Tibial artery (tissue), 4 donors: Measurements from ENCODE around the gene SRRM3.
"Not testable (repeated sequence)": the region's sequence is repeated elsewhere in the genome, so short reads cannot be mapped to it uniquely, and the experiment has no call there.

Experiments
- DNase-seq, 2 donors: peaks; one replicate each; pipeline ENCODE4 v3.0.0-alpha.2; 2019
- H3K27ac ChIP-seq, 2 donors: fragments of 200-600 bp; sonication (generic) in 1 of 2; 1 replicate in 1 of 2; 2 replicates in 1 of 2; pipeline ENCODE4 v1.5.1; 2018 to 2019; ENCODE audit warnings: mild to moderate bottlenecking in 1 of 2
- H3K27me3 ChIP-seq, 2 donors: fragments of 200-600 bp; sonication (generic) in 1 of 2; one replicate each; pipeline versions ENCODE4 v1.5.1 to v1.6.0; 2016 to 2019
- H3K36me3 ChIP-seq, 3 donors: fragments of 200-600 bp; sonication (generic) in 2 of 3; one replicate each; pipeline ENCODE4 v1.5.1; 2016 to 2019; ENCODE audit warnings: mild to moderate bottlenecking in 2 of 3
- H3K4me1 ChIP-seq, 4 donors: fragments of 200-600 bp; sonication (generic) in 2 of 4; 1 replicate in 3 of 4; 2 replicates in 1 of 4; pipeline ENCODE4 v1.5.1; 2016 to 2019
- H3K4me3 ChIP-seq, 2 donors: fragments of 200-600 bp; sonication (generic) in 1 of 2; 1 replicate in 1 of 2; 2 replicates in 1 of 2; pipeline ENCODE4 v1.5.1; 2018 to 2019; ENCODE audit warnings: mild to moderate bottlenecking in 2 of 2
- H3K9me3 ChIP-seq, 3 donors: fragments of 200-600 bp; sonication (generic) in 1 of 3; one replicate each; pipeline ENCODE4 v1.5.1; 2016 to 2019
- CTCF ChIP-seq, 2 experiments: fragments of 200-600 bp in 1 of 2; fragments of 450-650 bp in 1 of 2; IDR thresholded peaks; one replicate each; pipeline ENCODE4 v1.5.1; 2017 to 2019; ENCODE audit warnings: antibody characterized with exemption in 2 of 2, mild to moderate bottlenecking in 1 of 2, moderate library complexity in 1 of 2
- intact Hi-C: fragments of 100-400 bp; cut with DNase I; formaldehyde crosslinking; loops from one replicate; pipeline ENCODE4 v1.15.0; 2023; ENCODE audit warnings: low total_unique reads

SRRM3 gene

DNA sequence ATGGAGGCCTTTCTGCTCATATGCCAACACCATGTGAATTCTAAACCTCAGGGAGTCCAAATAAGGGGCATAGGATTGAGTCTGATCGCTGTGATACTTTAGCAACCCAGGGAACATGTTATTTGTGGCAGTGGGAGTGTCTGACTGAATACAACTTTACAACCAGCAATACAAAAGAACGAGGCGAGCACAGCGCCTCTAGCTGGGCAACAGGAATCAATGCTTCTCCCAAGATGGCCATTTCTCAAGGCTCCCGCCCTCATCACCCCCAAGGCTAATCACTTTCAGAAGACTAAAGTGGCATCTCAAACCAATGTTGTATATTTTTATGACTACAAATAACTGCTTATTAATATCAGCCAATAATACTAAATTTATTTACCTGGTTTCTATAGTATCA, 129.0 kb downstream of the SRRM3 start:
- peak in 1 of 2 donors; percentile 28 for DNase-seq
- intact Hi-C loops, result no loop called here
- no peaks in the 10 kb centered on the region for H3K9me3 ChIP-seq
- H3K27ac ChIP-seq, result no peak overlapping the region
- peaks cover 0 to 62% (median 29%) of the 10 kb centered on the region in 4 donors for H3K4me1 ChIP-seq
- H3K4me3 ChIP-seq, result no peak overlapping the region
- no peaks in the 10 kb centered on the region for H3K27me3 ChIP-seq
- TF ChIP-seq CTCF (IDR thresholded peaks at IDR 0.05), result no peak
- peaks cover 12 to 33% (median 26%) of the 10 kb centered on the region in 3 donors for H3K36me3 ChIP-seq

- Histone ChIP-seq H3K36me3 (peaks cover 12 to 23% (median 18%) of the 10 kb centered on the region in 3 donors), H3K4me3 (no peak overlapping the region), H3K4me1 (peaks cover 0 to 62% (median 24%) of the 10 kb centered on the region in 4 donors), H3K9me3 (no peaks in the 10 kb centered on the region), H3K27ac (no peak overlapping the region), H3K27me3 (no peaks in the 10 kb centered on the region)
- TF ChIP-seq CTCF (IDR thresholded peaks at IDR 0.05), result no peak
- intact Hi-C loops, result no loop called here
- DNase-seq, result peak in 1 of 2 donors; percentile 37
These were observed 130.4 kb downstream of the SRRM3 start for GRCh38 chr7:76332078-76332477.

DNA sequence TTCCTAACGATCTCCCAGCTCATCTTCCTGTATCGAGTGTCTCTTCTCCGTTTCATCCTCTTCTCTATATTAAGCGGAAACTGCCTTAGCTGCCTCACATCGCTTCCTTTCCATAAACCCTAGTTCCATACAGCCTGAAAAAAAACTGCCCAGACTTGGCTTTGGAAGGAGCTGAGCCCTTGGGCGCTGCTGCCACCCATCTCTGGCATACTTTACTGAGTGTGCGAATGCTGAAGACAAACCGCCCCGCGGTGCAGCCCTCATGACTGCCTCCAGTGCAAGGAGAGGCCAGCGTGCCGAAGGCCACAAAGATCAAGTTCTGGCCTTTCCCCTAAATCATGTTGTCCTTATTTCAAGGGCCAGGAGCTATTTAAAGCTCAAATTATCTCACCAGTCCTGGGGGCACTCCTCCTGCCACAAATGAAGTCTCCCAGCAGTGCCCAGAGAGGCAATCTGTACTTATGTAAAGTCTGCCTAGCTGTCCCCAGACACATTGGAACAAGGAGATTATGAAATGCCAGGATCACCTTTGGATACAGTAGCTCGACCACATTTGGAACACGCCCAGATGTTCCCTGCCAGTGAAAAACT, 131.9 kb downstream of the SRRM3 start:
- Histone ChIP-seq H3K36me3 (peaks cover 9 to 16% (median 12%) of the 10 kb centered on the region in 3 donors), H3K4me1 (peaks cover 0 to 73% (median 24%) of the 10 kb centered on the region in 4 donors), H3K9me3 (no peaks in the 10 kb centered on the region), H3K27me3 (no peaks in the 10 kb centered on the region), H3K4me3 (no peak overlapping the region), H3K27ac (peak overlapping the region; percentile 50 to 64)
- TF ChIP-seq CTCF (IDR thresholded peaks at IDR 0.05), result no peak
- intact Hi-C loops, result no loop called here
- peak; percentile 51 to 87 for DNase-seq

DNA sequence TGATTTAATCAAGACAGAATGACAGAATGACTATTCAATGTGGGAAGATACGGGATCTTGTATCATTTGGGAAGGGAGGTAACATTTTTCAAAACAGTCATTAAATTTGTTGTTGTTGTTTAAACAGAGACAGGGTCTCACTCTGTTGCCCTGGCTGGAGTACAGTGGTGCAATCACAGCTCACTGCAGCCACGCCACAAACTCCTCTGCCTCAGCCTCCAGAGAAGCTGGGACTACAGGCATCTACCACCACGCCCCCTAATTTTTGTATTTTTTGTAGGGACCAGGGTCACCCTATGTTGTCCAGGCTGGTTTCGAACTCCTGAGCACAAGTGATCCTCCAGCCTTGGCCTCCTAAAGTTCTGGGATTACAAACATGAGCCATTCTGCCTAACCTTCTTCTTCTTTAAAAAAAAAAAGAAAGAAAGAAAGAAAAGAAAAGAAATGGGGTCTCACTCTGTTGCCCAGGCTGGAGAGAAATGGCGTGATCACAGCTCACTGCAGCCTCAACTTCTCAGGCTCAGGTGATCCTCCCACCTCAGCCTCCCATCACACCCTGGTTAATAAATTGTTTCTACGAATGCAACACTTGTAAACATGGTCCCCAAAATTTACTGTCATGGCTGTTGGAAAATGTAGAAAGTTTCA, 132.7 kb downstream of the SRRM3 start:
- Histone ChIP-seq H3K4me3 (no peak overlapping the region), H3K36me3 (peaks cover 4 to 8% (median 6%) of the 10 kb centered on the region in 3 donors), H3K9me3 (no peaks in the 10 kb centered on the region), H3K27me3 (no peaks in the 10 kb centered on the region), H3K4me1 (peaks cover 0 to 81% (median 26%) of the 10 kb centered on the region in 4 donors), H3K27ac (peak overlapping the region; percentile 50 to 64)
- TF ChIP-seq CTCF (IDR thresholded peaks at IDR 0.05), result no peak
- peak in 1 of 2 donors; percentile 21 for DNase-seq
- intact Hi-C loops, result no loop called here

GRCh38 chr7:76335417-76335816, 133.7 kb downstream of the SRRM3 start:
- H3K4me3 ChIP-seq, DNase-seq, H3K27ac ChIP-seq, H3K27me3 ChIP-seq, H3K9me3 ChIP-seq, intact Hi-C loops, H3K36me3 ChIP-seq: not testable (repeated sequence)
- peaks cover 0 to 91% (median 34%) of the 10 kb centered on the region in 4 donors for H3K4me1 ChIP-seq

- Histone ChIP-seq H3K4me1 (peaks cover 0 to 91% (median 40%) of the 10 kb centered on the region in 4 donors), H3K27ac (no peak overlapping the region)
- intact Hi-C loops, result no loop called here
These were observed 134.4 kb downstream of the SRRM3 start for GRCh38 chr7:76336094-76336493.

More at GRCh38 chr7:76336094-76336493, 134.4 kb downstream of the SRRM3 start:
- no peak for DNase-seq
- no peak overlapping the region for H3K4me3 ChIP-seq
- H3K36me3 ChIP-seq, result no peaks in the 10 kb centered on the region
- no peaks in the 10 kb centered on the region for H3K27me3 ChIP-seq
- TF ChIP-seq CTCF (IDR thresholded peaks at IDR 0.05), result no peak
- H3K9me3 ChIP-seq, result no peaks in the 10 kb centered on the region
